Measurements from ENCODE around the gene EFTUD2.
A peak's percentile ranks its signal among the peaks of the same experiment; 100 is the strongest.

The EFTUD2 gene

GRCh38 chr17:44908761-44909326 is 9.6 kb upstream of the EFTUD2 start:
- no peak overlapping the region for H3K4me3 ChIP-seq (ENCODE audit: low read depth, low read length)
- no peak overlapping the region for H3K27ac ChIP-seq (ENCODE audit: low read depth, low read length)
- no peaks in the 10 kb centered on the region for H3K9me3 ChIP-seq (ENCODE audit: control insufficient read depth, insufficient read depth, low read depth, low read length)
- no peaks in the 10 kb centered on the region for H3K36me3 ChIP-seq (ENCODE audit: control insufficient read depth, insufficient read depth, low read length)
- H3K4me1 ChIP-seq (ENCODE audit: control insufficient read depth, insufficient read depth, low read length) = peaks cover 23% of the 10 kb centered on the region
- H3K27me3 ChIP-seq (ENCODE audit: control insufficient read depth, insufficient read depth, low read length) = peaks cover 24% of the 10 kb centered on the region
- H3K9ac ChIP-seq (ENCODE audit: low read length) = no peak overlapping the region

- no peaks in the 10 kb centered on the region for H3K36me3 ChIP-seq (ENCODE audit: control insufficient read depth, insufficient read depth, low read length)
- H3K9ac ChIP-seq (ENCODE audit: low read length) = no peak overlapping the region
- H3K27ac ChIP-seq (ENCODE audit: low read depth, low read length) = no peak overlapping the region
- H3K9me3 ChIP-seq (ENCODE audit: control insufficient read depth, insufficient read depth, low read depth, low read length) = no peaks in the 10 kb centered on the region
- peaks cover 23% of the 10 kb centered on the region for H3K4me1 ChIP-seq (ENCODE audit: control insufficient read depth, insufficient read depth, low read length)
- H3K4me3 ChIP-seq (ENCODE audit: low read depth, low read length) = no peak overlapping the region
- H3K27me3 ChIP-seq (ENCODE audit: control insufficient read depth, insufficient read depth, low read length) = peaks cover 15% of the 10 kb centered on the region
Observed at GRCh38 chr17:44907729-44908470, 8.7 kb upstream of the EFTUD2 start.

GRCh38 chr17:44906763-44907728 is 7.8 kb upstream of the EFTUD2 start:
- Histone ChIP-seq H3K9ac (ENCODE audit: low read length) (no peak overlapping the region), H3K4me1 (ENCODE audit: control insufficient read depth, insufficient read depth, low read length) (peaks cover 23% of the 10 kb centered on the region), H3K36me3 (ENCODE audit: control insufficient read depth, insufficient read depth, low read length) (no peaks in the 10 kb centered on the region), H3K4me3 (ENCODE audit: low read depth, low read length) (no peak overlapping the region), H3K27ac (ENCODE audit: low read depth, low read length) (no peak overlapping the region), H3K9me3 (ENCODE audit: control insufficient read depth, insufficient read depth, low read depth, low read length) (no peaks in the 10 kb centered on the region), H3K27me3 (ENCODE audit: control insufficient read depth, insufficient read depth, low read length) (peaks cover 7% of the 10 kb centered on the region)

- H3K9me3 ChIP-seq (ENCODE audit: control insufficient read depth, insufficient read depth, low read depth, low read length) = no peaks in the 10 kb centered on the region
- H3K4me1 ChIP-seq (ENCODE audit: control insufficient read depth, insufficient read depth, low read length) = peaks cover 19% of the 10 kb centered on the region
- H3K9ac ChIP-seq (ENCODE audit: low read length) = peak overlapping the region; percentile 21
- H3K27ac ChIP-seq (ENCODE audit: low read depth, low read length) = no peak overlapping the region
- no peak overlapping the region for H3K4me3 ChIP-seq (ENCODE audit: low read depth, low read length)
- H3K36me3 ChIP-seq (ENCODE audit: control insufficient read depth, insufficient read depth, low read length) = no peaks in the 10 kb centered on the region
- H3K27me3 ChIP-seq (ENCODE audit: control insufficient read depth, insufficient read depth, low read length) = no peaks in the 10 kb centered on the region; the same call in 1 of the 2 replicates
Observed at GRCh38 chr17:44906010-44906646, 6.9 kb upstream of the EFTUD2 start.

GRCh38 chr17:44905006-44906000 is 6.1 kb upstream of the EFTUD2 start:
- Histone ChIP-seq H3K9me3 (ENCODE audit: control insufficient read depth, insufficient read depth, low read depth, low read length) (no peaks in the 10 kb centered on the region), H3K4me3 (ENCODE audit: low read depth, low read length) (no peak overlapping the region), H3K4me1 (ENCODE audit: control insufficient read depth, insufficient read depth, low read length) (peaks cover 16% of the 10 kb centered on the region), H3K27ac (ENCODE audit: low read depth, low read length) (no peak overlapping the region), H3K27me3 (ENCODE audit: control insufficient read depth, insufficient read depth, low read length) (no peaks in the 10 kb centered on the region), H3K9ac (ENCODE audit: low read length) (no peak overlapping the region), H3K36me3 (ENCODE audit: control insufficient read depth, insufficient read depth, low read length) (no peaks in the 10 kb centered on the region)

GRCh38 chr17:44904001-44904984 is 5.0 kb upstream of the EFTUD2 start:
- H3K9me3 ChIP-seq (ENCODE audit: control insufficient read depth, insufficient read depth, low read depth, low read length) = no peaks in the 10 kb centered on the region
- no peaks in the 10 kb centered on the region for H3K27me3 ChIP-seq (ENCODE audit: control insufficient read depth, insufficient read depth, low read length)
- no peak overlapping the region for H3K9ac ChIP-seq (ENCODE audit: low read length)
- H3K27ac ChIP-seq (ENCODE audit: low read depth, low read length) = no peak overlapping the region
- peaks cover 16% of the 10 kb centered on the region for H3K4me1 ChIP-seq (ENCODE audit: control insufficient read depth, insufficient read depth, low read length)
- no peaks in the 10 kb centered on the region for H3K36me3 ChIP-seq (ENCODE audit: control insufficient read depth, insufficient read depth, low read length)
- H3K4me3 ChIP-seq (ENCODE audit: low read depth, low read length) = no peak overlapping the region

GRCh38 chr17:44903012-44903685 is 3.9 kb upstream of the EFTUD2 start:
- H3K9ac ChIP-seq (ENCODE audit: low read length) = no peak overlapping the region
- no peaks in the 10 kb centered on the region for H3K36me3 ChIP-seq (ENCODE audit: control insufficient read depth, insufficient read depth, low read length)
- no peak overlapping the region for H3K4me3 ChIP-seq (ENCODE audit: low read depth, low read length)
- no peaks in the 10 kb centered on the region for H3K9me3 ChIP-seq (ENCODE audit: control insufficient read depth, insufficient read depth, low read depth, low read length)
- H3K27me3 ChIP-seq (ENCODE audit: control insufficient read depth, insufficient read depth, low read length) = no peaks in the 10 kb centered on the region
- no peak overlapping the region for H3K27ac ChIP-seq (ENCODE audit: low read depth, low read length)
- peaks cover 16% of the 10 kb centered on the region for H3K4me1 ChIP-seq (ENCODE audit: control insufficient read depth, insufficient read depth, low read length)

GRCh38 chr17:44902135-44902760 is 3.0 kb upstream of the EFTUD2 start:
- no peak overlapping the region for H3K27ac ChIP-seq (ENCODE audit: low read depth, low read length)
- no peak overlapping the region for H3K4me3 ChIP-seq (ENCODE audit: low read depth, low read length)
- no peak overlapping the region for H3K9ac ChIP-seq (ENCODE audit: low read length)
- no peaks in the 10 kb centered on the region for H3K9me3 ChIP-seq (ENCODE audit: control insufficient read depth, insufficient read depth, low read depth, low read length)
- H3K36me3 ChIP-seq (ENCODE audit: control insufficient read depth, insufficient read depth, low read length) = no peaks in the 10 kb centered on the region
- H3K27me3 ChIP-seq (ENCODE audit: control insufficient read depth, insufficient read depth, low read length) = no peaks in the 10 kb centered on the region
- peaks cover 16% of the 10 kb centered on the region for H3K4me1 ChIP-seq (ENCODE audit: control insufficient read depth, insufficient read depth, low read length)

All from HUES6 (cell line).